NCI-H1694 treated with DMSO at 0.1 percent for 48 hours (cell line): ENCODE results near the gene TGFBI.

Source experiments
- DNase-seq: peaks from one replicate; lab custom pipeline; 2025; lab: John Stamatoyannopoulos, UW

Gene TGFBI

DNA sequence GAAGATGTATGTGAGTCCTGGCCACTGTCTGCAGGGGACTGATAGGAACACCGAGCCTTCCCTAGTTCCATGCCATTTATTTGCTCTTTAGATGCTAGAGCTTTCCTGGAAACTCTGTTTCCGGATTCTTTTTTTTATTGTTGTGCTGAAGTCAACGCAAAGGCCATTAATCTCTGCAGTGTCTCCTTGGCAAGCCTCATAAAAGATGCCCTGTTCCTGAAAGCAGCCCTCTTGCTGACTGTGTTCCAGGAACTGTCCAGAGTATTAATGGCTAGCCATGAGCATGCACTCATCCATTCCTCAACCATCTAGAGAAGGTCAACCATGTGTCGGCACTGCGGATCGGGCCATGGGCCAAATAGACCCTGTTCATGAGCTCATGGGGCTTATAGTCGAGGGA, 61.0 kb downstream of the TGFBI start:
- no peak for DNase-seq

DNA sequence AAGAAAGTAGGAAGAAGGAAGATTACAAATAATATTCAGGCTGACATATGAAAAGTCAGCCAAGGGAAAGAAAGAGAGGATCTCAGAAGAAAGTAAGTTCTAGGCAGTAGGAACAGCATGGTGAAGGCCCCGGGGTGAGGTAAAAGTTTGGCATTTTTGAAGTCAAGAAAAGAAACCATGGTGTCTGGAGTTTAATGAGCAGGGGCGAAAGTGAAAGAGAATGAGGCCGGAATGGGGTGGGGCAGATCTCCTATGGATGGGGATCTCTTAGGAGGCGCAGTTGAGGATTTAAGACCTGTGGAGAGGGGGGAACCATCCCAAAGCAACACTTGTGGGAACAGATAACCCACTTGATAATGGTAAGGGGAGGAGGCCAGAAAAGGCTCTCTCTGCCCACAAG, 61.5 kb downstream of the TGFBI start:
- no peak for DNase-seq

DNA sequence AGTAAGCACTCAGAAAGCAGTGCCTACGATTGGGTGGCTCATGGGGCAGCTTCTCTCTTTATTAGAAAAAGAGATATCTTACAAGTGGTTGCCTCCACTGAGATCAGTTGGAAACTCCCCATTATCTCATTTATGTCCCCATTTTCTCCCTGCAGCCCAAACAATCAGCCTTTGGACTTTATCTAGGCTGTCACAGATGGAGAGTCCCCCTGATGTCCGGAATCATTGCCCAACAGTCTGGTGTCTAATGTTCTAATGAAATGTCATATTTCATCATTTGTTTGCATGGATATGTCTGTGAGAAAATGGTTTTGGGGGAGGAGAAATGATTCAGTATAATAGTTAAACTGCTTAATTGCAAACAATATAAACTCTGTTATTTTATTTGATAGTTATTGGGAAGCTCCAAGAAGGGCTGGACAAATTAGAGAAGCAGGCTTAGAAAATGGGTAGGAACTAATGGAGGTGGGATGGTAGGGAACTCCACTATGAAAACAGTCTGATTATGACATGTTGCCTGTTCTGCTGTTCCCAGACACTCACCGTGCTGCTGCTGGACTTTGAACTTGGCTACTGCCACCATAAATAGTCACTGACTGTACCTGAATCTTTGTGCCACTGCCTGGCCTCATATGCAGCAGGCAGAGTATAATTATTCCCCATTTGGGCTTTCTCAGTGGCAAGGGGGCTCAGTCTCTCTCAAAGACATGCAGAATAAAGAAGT, 65.6 kb downstream of the TGFBI start:
- no peak for DNase-seq

DNA sequence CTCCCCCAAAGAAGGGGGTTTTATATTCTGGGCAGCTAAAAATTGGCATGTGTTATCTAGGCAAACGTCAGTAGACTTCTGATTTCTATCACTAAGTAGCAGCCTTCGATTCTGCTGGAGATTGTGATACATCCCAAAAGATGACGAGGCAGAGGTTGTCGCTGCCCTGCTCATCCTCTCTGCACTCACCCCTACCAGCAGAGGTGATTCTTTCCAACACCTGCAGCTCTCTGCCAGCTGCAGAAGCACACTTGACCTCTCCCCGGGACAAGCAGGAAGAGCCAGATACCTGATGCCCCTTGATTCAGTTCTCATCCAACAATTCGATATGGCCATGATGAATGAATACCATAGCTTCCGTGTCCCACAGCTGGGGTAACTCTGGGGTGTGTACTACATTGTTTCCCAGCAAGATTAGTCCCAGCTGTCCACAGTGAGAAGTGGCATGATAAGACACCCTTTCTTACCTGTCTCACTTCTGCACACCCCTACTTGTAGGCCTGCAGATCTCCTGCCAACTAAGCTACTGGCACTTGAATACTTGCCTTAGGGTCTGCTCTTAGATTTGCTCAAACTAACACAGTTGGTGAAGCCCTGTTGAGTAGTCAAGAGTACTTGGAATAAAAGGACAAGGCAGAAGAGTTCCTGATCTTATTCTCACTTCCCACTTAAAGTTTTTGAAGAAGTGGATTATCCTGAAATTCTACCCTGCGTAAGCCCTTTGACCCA, 66.3 kb downstream of the TGFBI start:
- DNase-seq, result no peak

DNA sequence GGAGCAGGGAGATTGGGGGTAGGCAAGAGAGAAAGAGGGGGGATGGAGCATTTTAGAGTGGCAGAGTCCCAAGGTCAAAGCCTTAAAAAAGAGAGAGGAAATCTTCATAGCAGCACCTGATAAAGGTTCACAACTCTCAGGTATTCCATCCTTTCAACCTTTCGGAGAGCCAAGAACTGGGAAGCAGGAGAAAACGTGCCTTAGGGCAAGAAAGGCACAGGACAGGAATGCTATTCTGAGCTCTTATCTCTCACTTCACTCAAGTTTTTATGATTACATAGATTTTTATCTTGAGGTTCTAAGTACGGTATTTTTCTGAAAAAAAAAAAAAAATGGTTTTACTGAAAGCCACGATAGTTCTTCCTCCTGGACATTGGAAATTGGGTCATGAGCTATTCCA, 69.4 kb downstream of the TGFBI start:
- no peak for DNase-seq

DNA sequence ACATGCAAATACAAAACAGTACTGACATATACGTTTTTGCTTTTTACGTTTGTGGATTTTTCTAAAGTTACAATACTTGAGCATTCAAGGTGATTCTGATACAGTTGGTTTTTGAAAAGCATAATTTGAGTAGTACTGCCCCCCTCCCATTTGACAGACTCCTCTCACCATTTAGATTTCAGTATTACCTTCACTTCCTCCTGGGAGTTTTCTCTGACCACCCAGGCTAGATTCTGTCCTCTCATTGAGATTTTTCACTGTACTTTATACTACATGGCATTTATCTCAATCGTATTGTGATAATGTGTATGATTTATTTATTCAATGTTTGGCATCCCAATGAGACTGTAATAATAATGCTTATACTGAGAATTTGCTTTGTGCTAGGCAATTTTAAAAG, 71.1 kb downstream of the TGFBI start:
- DNase-seq, result no peak

DNA sequence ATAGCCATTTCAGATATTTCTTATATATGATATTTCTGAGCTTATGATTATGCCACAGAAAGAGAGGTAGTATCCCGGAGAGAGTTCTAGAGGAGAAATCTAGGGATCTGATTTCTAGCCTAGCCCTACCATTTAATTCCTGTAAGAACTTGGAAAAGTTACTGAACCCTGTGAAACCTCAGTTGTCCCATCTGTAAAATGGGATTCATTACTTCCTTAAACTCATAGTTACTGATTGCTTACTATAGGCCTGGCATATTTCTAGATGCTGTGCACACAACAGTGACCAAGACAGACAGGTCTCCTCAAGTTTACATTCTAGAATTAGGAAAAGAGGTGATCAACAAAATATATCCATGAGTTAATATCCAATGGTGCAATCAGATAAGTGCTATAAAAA, 73.1 kb downstream of the TGFBI start:
- no peak for DNase-seq

DNA sequence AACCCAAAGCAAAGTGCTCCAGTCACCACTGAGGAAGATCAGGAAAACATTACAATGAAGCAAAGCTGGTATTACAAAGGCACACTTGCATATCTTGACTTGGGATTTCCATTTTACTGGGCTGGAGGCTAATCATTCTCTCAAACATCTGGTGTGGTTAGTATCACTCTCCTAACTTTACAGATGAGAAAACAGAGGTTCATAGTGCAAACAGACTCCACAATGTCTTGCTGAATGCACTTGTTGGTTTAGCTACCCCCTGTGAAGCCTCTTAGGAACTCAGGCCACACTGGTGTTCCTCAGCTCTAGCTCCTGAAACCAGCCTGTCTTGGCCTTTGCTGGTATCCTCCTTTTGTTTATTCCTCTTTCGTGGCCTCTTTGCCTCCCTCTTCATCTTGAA, 74.3 kb downstream of the TGFBI start:
- DNase-seq, result no peak

DNA sequence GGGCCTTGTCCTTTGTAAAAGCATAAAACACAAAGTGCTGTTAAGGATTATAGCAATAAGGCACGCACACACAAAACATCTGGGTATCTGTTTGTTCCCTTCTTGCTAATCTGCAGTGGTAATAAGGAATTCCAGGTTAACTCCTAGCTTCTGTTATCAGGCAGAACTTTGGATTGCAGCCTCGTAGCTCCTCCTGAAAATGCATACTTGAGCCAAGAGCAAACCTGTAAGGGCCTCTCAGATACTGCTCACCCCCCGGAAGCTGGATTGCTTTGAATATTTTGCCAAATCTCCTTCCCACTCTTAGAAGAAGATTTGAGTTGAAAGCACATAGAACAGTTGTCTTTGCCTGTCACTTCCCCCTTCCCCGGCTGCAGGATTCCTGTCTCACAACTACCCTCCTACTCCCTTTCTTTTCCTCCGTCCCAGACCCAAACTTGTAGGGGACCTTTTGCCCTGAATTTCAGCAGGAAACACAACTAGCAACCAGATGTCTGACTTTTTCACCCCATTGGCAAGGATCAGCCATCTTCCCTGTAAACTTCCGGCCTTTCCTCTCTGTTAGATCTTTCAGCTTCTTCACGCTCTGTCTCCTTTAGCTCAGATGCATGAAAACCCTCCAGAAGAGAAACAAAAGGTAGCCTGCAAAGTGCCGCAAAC, 75.6 kb downstream of the TGFBI start:
- no peak for DNase-seq

DNA sequence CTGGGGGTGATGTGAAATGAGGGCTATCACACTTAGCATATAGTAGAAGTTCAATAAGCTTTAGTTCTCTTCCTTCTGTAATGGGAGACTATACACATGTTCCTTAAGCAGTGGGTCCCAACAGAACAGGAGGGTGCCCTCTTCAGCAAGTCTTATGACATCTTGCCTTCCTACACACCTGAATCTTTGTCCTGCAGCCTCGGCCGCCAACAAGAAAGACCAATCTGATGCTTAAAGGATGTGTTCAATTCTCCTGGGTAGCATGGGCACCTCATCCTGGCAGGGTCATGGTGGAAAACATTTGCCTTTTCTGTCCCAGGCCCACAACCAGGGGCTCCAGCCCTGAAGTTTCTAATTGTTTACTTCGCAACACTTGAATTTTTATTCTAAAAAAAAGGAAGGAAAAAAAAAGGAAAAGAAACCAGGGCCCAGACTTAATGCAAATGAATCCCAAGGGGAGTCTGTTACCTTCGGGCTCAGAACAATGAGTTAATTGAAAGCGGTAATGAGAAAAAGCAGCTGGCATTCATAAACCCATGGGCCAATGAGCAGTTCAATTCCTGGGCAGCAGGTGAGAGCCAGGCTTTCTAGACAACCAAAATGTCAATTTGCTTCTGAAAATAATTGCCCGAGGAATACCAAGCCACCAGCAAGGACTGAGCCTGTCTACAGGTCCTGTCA, 77.7 kb downstream of the TGFBI start:
- no peak for DNase-seq

DNA sequence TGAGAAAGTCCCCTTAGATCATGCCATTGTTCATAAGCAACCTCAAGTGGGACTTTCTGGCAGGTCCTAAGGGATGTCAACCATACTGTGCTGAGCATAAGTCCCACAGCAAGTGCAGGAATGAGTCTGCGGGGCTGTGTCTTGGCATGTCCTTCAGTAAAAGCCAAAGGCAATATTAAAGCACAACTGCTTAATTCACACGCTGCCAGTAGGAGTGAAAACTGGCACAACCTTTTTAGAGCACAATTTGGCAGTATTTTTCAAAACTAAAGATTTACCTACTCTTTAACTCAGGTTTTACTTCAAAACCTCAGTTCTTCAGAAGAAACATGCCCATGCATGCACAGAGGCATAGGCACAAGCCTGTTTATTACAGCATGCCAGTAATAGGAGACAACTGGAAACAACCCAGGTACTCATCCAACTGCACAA, 79.4 kb downstream of the TGFBI start:
- peak; percentile 13 for DNase-seq

DNA sequence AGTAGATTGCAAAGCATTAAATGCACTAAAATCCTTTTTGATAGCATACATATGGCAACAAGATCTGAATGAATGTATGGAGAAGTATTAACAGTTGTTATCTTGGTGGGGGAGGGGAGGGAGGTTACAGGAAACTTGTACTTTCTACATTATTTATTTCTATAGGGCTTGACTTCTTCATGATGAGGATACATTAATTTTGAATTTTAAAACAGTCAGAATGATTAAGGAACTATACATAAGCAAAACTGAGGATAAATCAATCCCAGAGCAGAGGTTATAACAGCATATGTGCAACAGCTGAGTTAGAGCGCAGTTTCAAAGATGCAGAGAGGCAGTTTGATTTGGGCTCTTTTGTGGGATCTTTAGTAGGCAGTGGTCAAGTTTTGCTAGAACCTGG, 80.0 kb downstream of the TGFBI start:
- DNase-seq, result no peak

DNA sequence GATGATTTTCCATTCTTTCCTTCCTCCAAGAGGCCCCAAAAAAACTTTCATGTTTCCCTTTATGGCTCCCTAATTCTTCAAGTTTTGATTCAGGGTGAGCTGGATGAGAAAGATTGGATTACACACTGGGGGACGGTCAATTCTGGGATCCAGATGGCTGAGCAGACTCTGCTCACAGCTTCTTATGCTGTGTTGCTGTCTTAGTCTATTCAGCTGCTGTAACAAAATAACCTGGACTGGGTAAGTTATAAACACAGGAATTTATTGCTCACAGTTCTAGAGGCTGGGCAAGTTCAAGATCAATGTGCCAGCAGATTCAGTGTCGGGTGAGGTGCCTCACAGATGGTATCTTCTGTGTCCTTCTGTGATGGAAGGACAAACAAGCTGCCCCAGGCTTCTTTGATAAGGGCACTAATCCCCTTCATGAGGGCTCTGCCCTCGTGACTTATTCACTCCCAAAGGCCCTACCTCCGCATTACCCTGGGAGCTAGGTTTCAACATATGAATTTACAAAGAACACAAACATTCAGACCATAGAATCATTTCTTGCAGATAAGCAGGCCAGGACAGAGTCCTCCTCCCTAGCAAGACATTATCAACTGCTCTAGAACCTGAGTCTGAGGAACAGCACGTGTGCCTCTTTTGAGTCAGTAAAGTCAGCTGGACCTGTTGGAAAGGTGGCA, 80.8 kb downstream of the TGFBI start:
- DNase-seq, result no peak
